A673 (cell line): ENCODE data around the gene PJA1. TPM values are rescaled to one million over a fixed set of nuclear protein-coding genes. Genes with fewer than 3 reads are reported as not detected.

Experiments used
- BruUV-seq: library from RNA; stranded (reverse); fragments of 400-500 nt; replicated peaks from 2 replicates; lab custom pipeline; 2021; lab: Mats Ljungman, UMichigan
- CTCF ChIA-PET: fragments of 300-600 bp; sonication (Branson Sonifier 250); formaldehyde crosslinking; loops from one replicate; lab custom pipeline; 2022; ENCODE audit warnings: antibody characterized with exemption; lab: Charles Lee
- POLR2A ChIA-PET: fragments of 300-600 bp; sonication (Branson Sonifier 250); formaldehyde crosslinking; loops from one replicate; lab custom pipeline; 2022; ENCODE audit warnings: antibody characterized with exemption; ENCODE audit not compliant: low non-redundant PET; lab: Charles Lee
- DNase-seq: peaks from one replicate; pipeline ENCODE4 v3.0.0-alpha.2; 2015; ENCODE audit warnings: low spot score
- H3K27ac ChIP-seq: fragments of 200-600 bp; sonication (generic); 2 replicates; pipeline ENCODE4 v1.5.1; 2016; ENCODE audit warnings: mixed run types, low read depth, mild to moderate bottlenecking, mixed read lengths, antibody characterized with exemption, low read length; ENCODE audit not compliant: poor library complexity, severe bottlenecking
- H3K27me3 ChIP-seq: fragments of 200-600 bp; sonication (generic); replicated peaks from 2 replicates; pipeline ENCODE4 v1.6.1; 2017; ENCODE audit warnings: mixed run types, low read depth, mild to moderate bottlenecking, mixed read lengths, antibody characterized with exemption, low read length; ENCODE audit not compliant: insufficient read depth, poor library complexity
- H3K36me3 ChIP-seq: fragments of 200-600 bp; sonication (generic); 2 replicates; pipeline ENCODE4 v1.6.1; 2016; ENCODE audit warnings: mixed run types, mild to moderate bottlenecking, mixed read lengths, antibody characterized with exemption, low read length; ENCODE audit not compliant: insufficient read depth, poor library complexity, severe bottlenecking
- H3K4me1 ChIP-seq: fragments of 200-600 bp; sonication (generic); 2 replicates; pipeline ENCODE4 v1.6.1; 2017; ENCODE audit warnings: mixed run types, mild to moderate bottlenecking, mixed read lengths, antibody characterized with exemption, low read length; ENCODE audit not compliant: insufficient read depth, poor library complexity, severe bottlenecking
- H3K4me3 ChIP-seq: fragments of 200-600 bp; sonication (generic); 2 replicates; pipeline ENCODE4 v1.5.1; 2016; ENCODE audit warnings: low read depth, mixed run types, mild to moderate bottlenecking, mixed read lengths, low read length; ENCODE audit not compliant: poor library complexity, severe bottlenecking
- H3K9me3 ChIP-seq: fragments of 200-600 bp; sonication (generic); 2 replicates; pipeline ENCODE4 v1.6.1; 2016; ENCODE audit warnings: mixed run types, low read depth, mild to moderate bottlenecking, mixed read lengths, antibody characterized with exemption, low read length; ENCODE audit not compliant: poor library complexity, severe bottlenecking
- EZH2 ChIP-seq: fragments of 200-600 bp; sonication (generic); IDR thresholded peaks from 2 replicates; pipeline ENCODE4 v1.6.1; 2017; ENCODE audit warnings: borderline replicate concordance, low read depth, mild to moderate bottlenecking, mixed read lengths, antibody characterized with exemption, low read length; ENCODE audit not compliant: poor library complexity, severe bottlenecking
- intact Hi-C: fragments of 100-400 bp; cut with micrococcal nuclease; formaldehyde crosslinking; loops from one replicate; pipeline ENCODE4 v1.10.0; 2022; ENCODE audit not compliant: unreplicated experiment
- total RNA-seq: library from RNA; stranded (reverse); gene quantifications from 2 replicates; pipeline ENCODE4 v1.2.3, GENCODE V29; 2021
- TF ChIP-seq, protein P1 (sequence below): fragments of 300-800, 200-600 bp; sonication (generic); conservative IDR thresholded peaks from 2 replicates; pipeline ENCODE4 v1.5.1; 2017; ENCODE audit warnings: low read depth, mild to moderate bottlenecking, antibody characterized with exemption, low read length, moderate library complexity, mixed read lengths

PJA1 gene
- total RNA-seq, 1 experiment from 2014 or later = 36.0 TPM

DNA sequence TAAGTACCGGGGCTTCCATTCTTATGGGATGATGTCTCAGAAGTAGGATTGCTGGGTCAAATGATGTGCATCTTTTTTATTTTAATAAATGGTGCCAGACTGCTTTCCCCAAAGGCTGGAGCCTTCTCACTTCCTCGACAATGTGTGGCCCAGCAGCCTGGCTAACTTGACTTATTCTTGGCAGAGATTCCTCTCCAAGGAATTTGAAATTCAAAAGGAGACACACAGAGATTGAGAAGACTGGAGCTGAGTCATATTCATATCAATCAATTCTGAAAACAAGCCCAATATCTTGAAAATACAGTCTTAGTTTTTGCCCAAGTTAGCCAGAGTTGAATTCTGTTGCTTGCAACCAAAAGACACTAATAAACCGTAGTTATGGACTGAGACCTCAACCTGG is 10.8 kb upstream of the PJA1 start:
- ChIA-PET CTCF (no interaction called here), POLR2A (no interaction called here)
- H3K27ac ChIP-seq = no peak overlapping the region
- no peak for DNase-seq
- no peaks in the 10 kb centered on the region for H3K36me3 ChIP-seq
- no peak for TF ChIP-seq EZH2
- TF ChIP-seq, protein P1, sequence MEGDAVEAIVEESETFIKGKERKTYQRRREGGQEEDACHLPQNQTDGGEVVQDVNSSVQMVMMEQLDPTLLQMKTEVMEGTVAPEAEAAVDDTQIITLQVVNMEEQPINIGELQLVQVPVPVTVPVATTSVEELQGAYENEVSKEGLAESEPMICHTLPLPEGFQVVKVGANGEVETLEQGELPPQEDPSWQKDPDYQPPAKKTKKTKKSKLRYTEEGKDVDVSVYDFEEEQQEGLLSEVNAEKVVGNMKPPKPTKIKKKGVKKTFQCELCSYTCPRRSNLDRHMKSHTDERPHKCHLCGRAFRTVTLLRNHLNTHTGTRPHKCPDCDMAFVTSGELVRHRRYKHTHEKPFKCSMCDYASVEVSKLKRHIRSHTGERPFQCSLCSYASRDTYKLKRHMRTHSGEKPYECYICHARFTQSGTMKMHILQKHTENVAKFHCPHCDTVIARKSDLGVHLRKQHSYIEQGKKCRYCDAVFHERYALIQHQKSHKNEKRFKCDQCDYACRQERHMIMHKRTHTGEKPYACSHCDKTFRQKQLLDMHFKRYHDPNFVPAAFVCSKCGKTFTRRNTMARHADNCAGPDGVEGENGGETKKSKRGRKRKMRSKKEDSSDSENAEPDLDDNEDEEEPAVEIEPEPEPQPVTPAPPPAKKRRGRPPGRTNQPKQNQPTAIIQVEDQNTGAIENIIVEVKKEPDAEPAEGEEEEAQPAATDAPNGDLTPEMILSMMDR = no peak
- intact Hi-C loops = no loop called here
- H3K4me3 ChIP-seq = no peak overlapping the region
- H3K27me3 ChIP-seq = no peaks in the 10 kb centered on the region
- no TSS peak for BruUV-seq
- H3K9me3 ChIP-seq = no peaks in the 10 kb centered on the region
- no peaks in the 10 kb centered on the region for H3K4me1 ChIP-seq

DNA sequence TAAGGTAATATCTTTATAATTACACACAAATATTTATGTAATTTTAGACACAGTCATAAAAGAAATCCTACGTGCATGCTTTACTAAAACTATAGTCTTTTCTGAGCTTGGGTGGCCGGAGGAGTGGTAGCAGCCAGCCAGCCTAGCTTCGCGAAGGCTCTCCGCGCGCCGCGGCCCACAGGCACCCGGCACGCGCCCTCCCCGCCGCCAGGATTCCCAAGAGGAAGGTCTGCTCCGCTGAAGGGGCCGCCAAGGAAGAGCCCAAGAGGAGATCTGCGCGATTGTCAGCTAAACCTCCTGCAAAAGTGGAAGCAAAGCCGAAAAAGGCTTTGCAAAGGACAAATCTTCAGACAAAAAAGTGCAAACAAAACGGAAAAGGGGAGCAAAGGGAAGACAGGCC is 8.7 kb upstream of the PJA1 start:
- Histone ChIP-seq H3K27ac (no peak overlapping the region), H3K4me3 (no peak overlapping the region), H3K36me3 (no peaks in the 10 kb centered on the region), H3K4me1 (no peaks in the 10 kb centered on the region), H3K27me3 (no peaks in the 10 kb centered on the region), H3K9me3 (no peaks in the 10 kb centered on the region)
- ChIA-PET CTCF (no interaction called here), POLR2A (no interaction called here)
- BruUV-seq = no TSS peak
- intact Hi-C loops = no loop called here
- no peak for DNase-seq
- TF ChIP-seq, protein P1 = no peak
- TF ChIP-seq EZH2 = no peak

DNA sequence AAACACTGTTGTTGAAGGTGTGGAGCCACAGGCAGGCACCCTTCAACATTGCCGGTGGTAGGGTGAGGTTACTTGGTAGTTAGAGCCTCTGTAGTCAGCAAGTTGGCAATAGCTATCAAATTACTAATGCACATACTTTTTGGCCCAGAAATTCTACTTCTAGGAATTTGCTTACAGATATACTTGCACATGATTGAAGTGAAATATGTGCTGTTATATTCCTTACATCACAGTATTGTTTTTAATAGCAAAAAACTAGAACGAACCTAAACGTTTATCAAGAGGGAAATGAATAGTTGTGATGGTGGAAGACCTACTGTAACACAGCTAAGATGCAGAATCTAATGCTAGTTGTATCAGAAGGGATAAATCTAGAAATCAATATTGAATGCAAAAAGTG is 7.7 kb upstream of the PJA1 start:
- TF ChIP-seq, protein P1 = no peak
- TF ChIP-seq EZH2 = no peak
- no peaks in the 10 kb centered on the region for H3K4me1 ChIP-seq
- H3K27me3 ChIP-seq = no peaks in the 10 kb centered on the region
- no peaks in the 10 kb centered on the region for H3K9me3 ChIP-seq
- BruUV-seq = no TSS peak
- intact Hi-C loops = no loop called here
- CTCF ChIA-PET = no interaction called here
- H3K36me3 ChIP-seq = no peaks in the 10 kb centered on the region
- no peak for DNase-seq
- no peak overlapping the region for H3K4me3 ChIP-seq
- POLR2A ChIA-PET = no interaction called here
- H3K27ac ChIP-seq = no peak overlapping the region
